Measurements from ENCODE around the gene PAQR6. TPM values are rescaled to one million over a fixed set of nuclear protein-coding genes. Genes with fewer than 3 reads are reported as not detected.

Gene PAQR6
- total RNA-seq, 1 donor from 2014 or later, result not detected

- intact Hi-C loops (cut with DNase I), result loop anchor here (1.0 to 5.0 kb wide), 2 partner anchors 18 to 47 kb away; no protein-coding TSS in a partner anchor
- Histone ChIP-seq H3K36me3 (peaks cover 0 to under 1% of the 10 kb centered on the region in 2 donors), H3K27ac (peak overlapping the region; percentile 82 to 87), H3K4me3 (peak overlapping the region; percentile 70 to 97), H3K9me3 (no peaks in the 10 kb centered on the region), H3K4me1 (peaks cover 7 to 9% of the 10 kb centered on the region in 2 donors), H3K27me3 (no peaks in the 10 kb centered on the region)
- no peak for TF ChIP-seq CTCF (IDR thresholded peaks at IDR 0.05)
- no peak for DNase-seq (ENCODE audit: low spot score in 2 of 2)
These were observed 53.6 kb downstream of the PAQR6 start for GRCh38 chr1:156194300-156194652.

DNA sequence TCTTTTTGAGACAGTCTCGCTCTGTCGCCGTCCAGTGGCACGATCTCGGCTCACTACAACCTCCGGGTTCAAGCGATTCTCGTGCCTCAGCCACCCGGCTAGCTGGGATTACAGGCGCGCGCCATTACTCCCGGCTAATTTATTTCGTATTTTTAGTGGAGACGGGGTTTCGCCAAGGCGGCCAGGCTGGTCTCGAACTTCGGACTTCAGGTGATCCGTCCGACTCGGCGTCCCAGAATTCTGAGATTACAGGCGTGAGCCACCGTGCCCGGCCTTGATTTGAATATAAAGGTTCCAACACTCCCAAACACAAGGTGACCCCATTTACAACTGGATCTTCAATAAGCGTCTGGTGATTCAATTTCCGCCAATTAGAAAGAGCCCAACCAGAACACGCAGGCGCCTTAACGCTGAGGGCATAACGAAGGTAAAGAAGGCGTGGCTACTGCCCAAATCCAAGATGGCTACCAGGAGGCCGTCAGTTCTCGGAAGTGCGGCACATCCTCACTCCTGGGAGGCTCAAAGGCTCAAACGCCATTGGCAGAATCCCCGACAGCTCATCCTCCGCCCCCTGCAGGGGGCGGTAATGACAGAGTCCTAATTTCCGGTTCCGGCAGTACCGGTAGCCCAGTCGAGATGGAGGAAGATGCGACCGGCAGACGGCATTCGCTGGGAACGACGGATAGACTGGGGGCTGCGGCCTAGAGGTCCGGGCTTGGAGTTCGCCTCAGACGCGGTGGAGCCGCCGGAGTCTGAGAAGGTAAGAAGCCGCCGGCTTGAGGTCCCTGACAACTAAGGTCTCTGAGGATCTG, 54.2 kb downstream of the PAQR6 start, which contains the start of gene SLC25A44:
SLC25A44 (plus strand) TSS at position 617 of the 812 bp plus-strand sequence. CDS start 5,744 bp downstream, outside the sequence.
- Histone ChIP-seq H3K27me3 (no peaks in the 10 kb centered on the region), H3K9me3 (no peaks in the 10 kb centered on the region), H3K4me3 (peak within 1 kb of the TSS; percentile 70 to 97), H3K27ac (peak within 1 kb of the TSS; percentile 82 to 87), H3K4me1 (peaks cover 7 to 9% of the 10 kb centered on the region in 2 donors), H3K36me3 (no peaks in the 10 kb centered on the region)
- intact Hi-C loops (cut with DNase I), result loop anchor here (1.0 to 5.0 kb wide), 3 partner anchors 19 to 46 kb away; no protein-coding TSS in a partner anchor
- TF ChIP-seq CTCF (IDR thresholded peaks at IDR 0.05), result peak; percentile 28 to 44 (median 44)
- DNase-seq (ENCODE audit: low spot score in 2 of 2), result peak; percentile 86 to 99

Other genes starting within 250 kb of the PAQR6 start
- gene SSR2, start 227.1 kb downstream of the PAQR6 start, total RNA-seq, result 103 TPM
- gene UBQLN4, start 194.3 kb downstream of the PAQR6 start, total RNA-seq, result 28.7 TPM
- 43.9 TPM for gene LAMTOR2, start 193.3 kb downstream of the PAQR6 start, total RNA-seq
- not detected for gene RAB25, start 186.9 kb downstream of the PAQR6 start, total RNA-seq
- 1.3 TPM for gene MEX3A, start 165.6 kb downstream of the PAQR6 start, total RNA-seq
- 783 TPM for gene LMNA, start 133.3 kb downstream of the PAQR6 start, total RNA-seq
- 0.64 TPM for gene SEMA4A, start 94.5 kb downstream of the PAQR6 start, total RNA-seq
- 13.5 TPM for gene SLC25A44, start 54.0 kb downstream of the PAQR6 start, total RNA-seq
- gene PMF1, start 35.0 kb downstream of the PAQR6 start, total RNA-seq, result 61.4 TPM
- 19.1 TPM for gene BGLAP, start 5.9 kb downstream of the PAQR6 start, total RNA-seq
- 76.5 TPM for gene SMG5, start 34.8 kb upstream of the PAQR6 start, total RNA-seq
- not detected for gene TMEM79, start 36.3 kb upstream of the PAQR6 start, total RNA-seq
- 58.0 TPM for gene GLMP, start 47.6 kb upstream of the PAQR6 start, total RNA-seq
- not detected for gene VHLL, start 51.3 kb upstream of the PAQR6 start, total RNA-seq
- gene CCT3, start 90.2 kb upstream of the PAQR6 start, total RNA-seq, result 109 TPM
- gene TSACC, start 90.5 kb upstream of the PAQR6 start, total RNA-seq, result not detected
- not detected for gene RHBG, start 121.2 kb upstream of the PAQR6 start, total RNA-seq

Data from ascending aorta (tissue), 2 donors.